OCI-LY3 (cell line): ENCODE data around the gene SYT6.

Experiments
- EZH2phosphoT487 ChIP-seq: fragments of 200-600 bp; shearing (Covaris generic); IDR thresholded peaks from 2 replicates; pipeline ENCODE4 v1.6.1; 2018; ENCODE audit warnings: antibody characterized with exemption, mixed run types, low read depth
- TF ChIP-seq, protein P1 (sequence below): fragments of 200-600, 300-600 bp; sonication (generic); IDR thresholded peaks from 2 replicates; pipeline ENCODE4 v1.5.1; 2014; ENCODE audit warnings: antibody characterized with exemption, low read length, low read depth

- TF ChIP-seq, protein P1, sequence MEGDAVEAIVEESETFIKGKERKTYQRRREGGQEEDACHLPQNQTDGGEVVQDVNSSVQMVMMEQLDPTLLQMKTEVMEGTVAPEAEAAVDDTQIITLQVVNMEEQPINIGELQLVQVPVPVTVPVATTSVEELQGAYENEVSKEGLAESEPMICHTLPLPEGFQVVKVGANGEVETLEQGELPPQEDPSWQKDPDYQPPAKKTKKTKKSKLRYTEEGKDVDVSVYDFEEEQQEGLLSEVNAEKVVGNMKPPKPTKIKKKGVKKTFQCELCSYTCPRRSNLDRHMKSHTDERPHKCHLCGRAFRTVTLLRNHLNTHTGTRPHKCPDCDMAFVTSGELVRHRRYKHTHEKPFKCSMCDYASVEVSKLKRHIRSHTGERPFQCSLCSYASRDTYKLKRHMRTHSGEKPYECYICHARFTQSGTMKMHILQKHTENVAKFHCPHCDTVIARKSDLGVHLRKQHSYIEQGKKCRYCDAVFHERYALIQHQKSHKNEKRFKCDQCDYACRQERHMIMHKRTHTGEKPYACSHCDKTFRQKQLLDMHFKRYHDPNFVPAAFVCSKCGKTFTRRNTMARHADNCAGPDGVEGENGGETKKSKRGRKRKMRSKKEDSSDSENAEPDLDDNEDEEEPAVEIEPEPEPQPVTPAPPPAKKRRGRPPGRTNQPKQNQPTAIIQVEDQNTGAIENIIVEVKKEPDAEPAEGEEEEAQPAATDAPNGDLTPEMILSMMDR = no peak
- no peak for TF ChIP-seq EZH2phosphoT487
Observed at GRCh38 chr1:114094363-114094634, 59.4 kb downstream of the SYT6 start.
